A549 (cell line): ENCODE results near the gene ARHGEF1. TPM values are rescaled to one million over a fixed set of nuclear protein-coding genes. Genes with fewer than 3 reads are reported as not detected.

Experiments used
- ATAC-seq, 2 experiments: fragments of 200-7000 bp in 1 of 2; fragments of >200 bp in 1 of 2; cut with Nextera tagmentation in 1 of 2; cut with Tn5 transposase in 1 of 2; 3 replicates each; pipeline versions ENCODE4 v1.8.0 to v1.9.1; 2018 to 2020; ENCODE audit warnings: mild to moderate bottlenecking in 1 of 2, moderate library complexity in 1 of 2
- CTCF ChIA-PET: fragments of 300-600 bp; sonication (Branson Sonifier 250); formaldehyde crosslinking; extraction: SDS; loops from one replicate; lab custom pipeline; 2021; ENCODE audit warnings: antibody characterized with exemption, inconsistent platforms; lab: Yijun Ruan, JAX
- POLR2A ChIA-PET: fragments of 350-600 bp; formaldehyde crosslinking; extraction: SDS; loops from one replicate; lab custom pipeline; 2021; ENCODE audit warnings: antibody characterized with exemption, inconsistent platforms; lab: Yijun Ruan, JAX
- DNase-seq, 2 experiments: peaks; one replicate each; pipeline versions ENCODE4 v3.0.0 to v3.0.0-alpha.2; 2011 to 2016; ENCODE audit warnings: low read depth in 1 of 2, low spot score in 1 of 2
- FAIRE-seq: peaks from 2 replicates; lab custom pipeline; 2011; peaks lifted over from hg19 to GRCh38; lab: Jason Lieb, UNC
- H3K27ac ChIP-seq, 2 experiments: fragments of >200 bp; sonication (Bioruptor Twin); formaldehyde crosslinking; 3 replicates each; pipeline ENCODE4 v1.5.1; 2016 to 2017
- H3K4me1 ChIP-seq: fragments of >200 bp; sonication (Bioruptor Twin); formaldehyde crosslinking; 3 replicates; pipeline ENCODE4 v1.6.1; 2016
- H3K4me2 ChIP-seq: fragments of >200 bp; sonication (Bioruptor Twin); formaldehyde crosslinking; 3 replicates; pipeline ENCODE4 v1.6.1; 2016
- H3K4me3 ChIP-seq: fragments of >200 bp; sonication (Bioruptor Twin); formaldehyde crosslinking; 3 replicates; pipeline ENCODE4 v1.5.1; 2016
- H3K9me3 ChIP-seq: fragments of >200 bp; sonication (Bioruptor Twin); formaldehyde crosslinking; 3 replicates; pipeline ENCODE4 v1.6.1; 2016
- BCL3 ChIP-seq: fragments of >200 bp; sonication (Bioruptor Twin); formaldehyde crosslinking; IDR thresholded peaks from 3 replicates; pipeline ENCODE4 v1.6.1; 2016
- CBX8 ChIP-seq: fragments of 200-600 bp; sonication (generic); IDR thresholded peaks from 2 replicates; pipeline ENCODE4 v1.6.1; 2016
- CHD2 ChIP-seq: fragments of 150-350 bp; IDR thresholded peaks from 2 replicates; pipeline ENCODE4 v1.6.1; 2014; ENCODE audit warnings: low read length; ENCODE audit not compliant: partially characterized antibody
- E2F6 ChIP-seq: IDR thresholded peaks from 2 replicates; pipeline ENCODE4 v1.6.1; 2012; ENCODE audit warnings: low read depth, borderline replicate concordance
- EP300 ChIP-seq, 2 experiments: fragments of >200 bp; sonication (Bioruptor Twin); formaldehyde crosslinking; IDR thresholded peaks; 2 replicates in 1 of 2; 3 replicates in 1 of 2; pipeline ENCODE4 v1.6.1; 2016 to 2017
- ESRRA ChIP-seq: fragments of 150-350 bp; IDR thresholded peaks from 2 replicates; pipeline ENCODE4 v1.6.1; 2014; ENCODE audit warnings: mild to moderate bottlenecking, low read length, borderline replicate concordance
- FOSL2 ChIP-seq, 2 experiments: fragments of 450-650 bp in 1 of 2; fragments of >200 bp in 1 of 2; sonication (Bioruptor Twin) in 1 of 2; formaldehyde crosslinking; IDR thresholded peaks; 2 replicates each; pipeline versions ENCODE4 v1.5.0 to v1.6.1; 2016 to 2020; ENCODE audit warnings: mild to moderate bottlenecking in 1 of 2, moderate library complexity in 1 of 2
- GATA3 ChIP-seq: IDR thresholded peaks from 2 replicates; pipeline ENCODE4 v1.6.1; 2012; ENCODE audit warnings: borderline replicate concordance
- HOXA7 ChIP-seq: fragments of 250-450 bp; sonication (Bioruptor Pico); IDR thresholded peaks from 2 replicates; pipeline ENCODE4 v1.5.0; 2020; ENCODE audit warnings: mild to moderate bottlenecking, moderate library complexity
- HOXB5 ChIP-seq: fragments of 250-450 bp; sonication (Bioruptor Pico); IDR thresholded peaks from 2 replicates; pipeline ENCODE4 v1.5.0; 2020; ENCODE audit warnings: mild to moderate bottlenecking, moderate library complexity
- JUN ChIP-seq, 2 experiments: fragments of >200 bp; sonication (Bioruptor Twin); formaldehyde crosslinking; IDR thresholded peaks; 2 replicates in 1 of 2; 3 replicates in 1 of 2; pipeline ENCODE4 v1.6.1; 2016 to 2017
- KDM1A ChIP-seq: fragments of 200-600 bp; sonication (generic); IDR thresholded peaks from 2 replicates; pipeline ENCODE4 v1.6.1; 2016; ENCODE audit warnings: low read depth, mild to moderate bottlenecking
- MYC ChIP-seq: IDR thresholded peaks from 2 replicates; pipeline ENCODE4 v1.6.1; 2012; ENCODE audit warnings: mild to moderate bottlenecking, inconsistent platforms, low read length, improper control_type of control experiment, borderline replicate concordance
- NPAS2 ChIP-seq: fragments of 250-450 bp; sonication (Bioruptor Pico); IDR thresholded peaks from 2 replicates; pipeline ENCODE4 v1.8.0; 2022; ENCODE audit warnings: mild to moderate bottlenecking, moderate library complexity, borderline replicate concordance
- NR3C1 ChIP-seq: fragments of >200 bp; sonication (Bioruptor Twin); formaldehyde crosslinking; IDR thresholded peaks from 3 replicates; pipeline ENCODE4 v1.6.1; 2017
- PBX3 ChIP-seq: IDR thresholded peaks from 2 replicates; pipeline ENCODE4 v1.6.1; 2012
- PHF8 ChIP-seq: fragments of 200-600 bp; sonication (generic); IDR thresholded peaks from 2 replicates; pipeline ENCODE4 v1.6.1; 2016; ENCODE audit warnings: low read depth, mild to moderate bottlenecking, antibody characterized with exemption, moderate library complexity, borderline replicate concordance
- RAD21 ChIP-seq, 2 experiments: fragments of >200 bp in 1 of 2; sonication (Bioruptor Twin) in 1 of 2; formaldehyde crosslinking in 1 of 2; IDR thresholded peaks in 1 of 2; conservative IDR thresholded peaks in 1 of 2; 2 replicates in 1 of 2; 3 replicates in 1 of 2; pipeline ENCODE4 v1.6.1; 2012 to 2018; ENCODE audit warnings: inconsistent platforms in 1 of 2
- RARB ChIP-seq: fragments of 250-450 bp; sonication (Bioruptor Pico); IDR thresholded peaks from 2 replicates; pipeline ENCODE4 v1.8.0; 2021; ENCODE audit warnings: mild to moderate bottlenecking, moderate library complexity
- REST ChIP-seq: fragments of 200-600 bp; sonication (generic); IDR thresholded peaks from 2 replicates; pipeline ENCODE4 v1.6.1; 2016; ENCODE audit warnings: antibody characterized with exemption, mild to moderate bottlenecking, moderate library complexity
- RFX5 ChIP-seq: fragments of 450-650 bp; IDR thresholded peaks from 2 replicates; pipeline ENCODE4 v1.7.1; 2014; ENCODE audit warnings: antibody characterized with exemption, mild to moderate bottlenecking, moderate library complexity
- RNF2 ChIP-seq: fragments of 200-600 bp; sonication (generic); IDR thresholded peaks from 2 replicates; pipeline ENCODE4 v1.6.1; 2016; ENCODE audit warnings: low read depth, mild to moderate bottlenecking, antibody characterized with exemption, moderate library complexity, borderline replicate concordance
- SREBF2 ChIP-seq: fragments of 450-650 bp; IDR thresholded peaks from 2 replicates; pipeline ENCODE4 v1.6.1; 2014; ENCODE audit warnings: mild to moderate bottlenecking, moderate library complexity
- TFCP2L1 ChIP-seq: fragments of 250-450 bp; sonication (Bioruptor Pico); IDR thresholded peaks from 2 replicates; pipeline ENCODE4 v1.5.0; 2021; ENCODE audit warnings: mild to moderate bottlenecking
- ZNF302 ChIP-seq: fragments of 250-450 bp; sonication (Bioruptor Pico); IDR thresholded peaks from 2 replicates; pipeline ENCODE4 v1.9.0; 2021; ENCODE audit warnings: inconsistent platforms, mild to moderate bottlenecking, moderate library complexity
- ZSCAN20 ChIP-seq: fragments of 250-450 bp; sonication (Bioruptor Pico); IDR thresholded peaks from 2 replicates; pipeline ENCODE4 v1.8.0; 2022; ENCODE audit warnings: mild to moderate bottlenecking, moderate library complexity
- WGBS: methylation state at CpG from one replicate; pipeline ENCODE4 v1.1.6; 2017; ENCODE audit errors: missing lambda C conversion rate; 5-methylcytosine and 5-hydroxymethylcytosine counted together
- polyA plus RNA-seq, 4 experiments: library from polyadenylated mRNA; depleted of rRNA in 3 of 4; stranded (reverse); fragments of >200 nt; fragmentation: RNase III in 1 of 4; extraction: RNeasy Plus Mini Kit Qiagen cat#74134 plus additional on column Dnase treatment in 1 of 4; gene quantifications; 2 replicates in 3 of 4; 3 replicates in 1 of 4; pipeline ENCODE4 v1.2.3, GENCODE V29; 2011 to 2017
- TF ChIP-seq, protein P1 (sequence below): fragments of >200 bp; sonication (Bioruptor Twin); formaldehyde crosslinking; IDR thresholded peaks from 2 replicates; pipeline ENCODE4 v1.6.1; 2016
- TF ChIP-seq, protein P2 (sequence below): fragments of 250-450 bp; sonication (Bioruptor Pico); IDR thresholded peaks from 2 replicates; pipeline ENCODE4 v1.5.0; 2020; ENCODE audit warnings: low read depth, mild to moderate bottlenecking, moderate library complexity

The ARHGEF1 gene
- polyA plus RNA-seq, 2 of the 4 experiments (the other 2 are of a cell fraction) = 38.0 to 84.2 TPM

DNA sequence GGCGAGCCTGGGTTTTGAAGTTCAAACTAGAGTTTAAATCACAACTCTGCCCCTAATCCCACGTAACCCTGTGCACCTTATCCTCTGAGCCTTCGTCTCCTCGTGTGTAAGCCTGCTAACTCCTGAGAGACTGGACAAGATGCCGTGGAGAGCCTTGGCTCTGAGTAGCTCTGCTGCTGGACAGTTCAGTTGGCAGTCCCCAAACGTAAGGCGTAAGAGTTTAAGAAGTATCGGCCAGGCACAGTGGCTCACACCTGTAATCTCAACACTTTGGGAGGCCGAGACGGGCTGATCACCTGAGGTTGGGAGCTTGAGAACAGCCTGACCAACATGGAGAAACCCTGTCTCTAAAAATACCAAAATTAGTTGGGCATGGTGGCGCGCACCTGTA lies 10.6 kb upstream of the ARHGEF1 start (continued):
- 0 out of 2 replicates have a peak, but pooled peaks have one; percentile 19 for TF ChIP-seq ZSCAN20
- TF ChIP-seq TFCP2L1 (CRISPR knock-in tag) = peak; percentile 43; the same call in 1 of the 2 replicates
- peak; percentile 22; the same call in 1 of the 2 replicates for TF ChIP-seq HOXA7 (CRISPR knock-in tag)
- no peak for TF ChIP-seq MYC
- TF ChIP-seq ESRRA = no peak
- peak in 1 of 2 experiments; percentile 10; a peak in 2 of 5 replicates for TF ChIP-seq JUN (IDR thresholded peaks at IDR 0.05)
- TF ChIP-seq GATA3 = 0 out of 2 replicates have a peak, but pooled peaks have one; percentile 5
- peak; percentile 16; the same call in 1 of the 2 replicates for TF ChIP-seq NPAS2 (CRISPR knock-in tag)
- TF ChIP-seq BCL3 = no peak
- TF ChIP-seq CHD2 = no peak

GRCh38 chr19:41872775-41873647 lies 10.0 kb upstream of the ARHGEF1 start:
- peak; percentile 90 to 94 for DNase-seq
- ChIA-PET POLR2A (interaction anchor here (0.5 to 5.0 kb wide), 13 partner anchors 9 to 1131 kb away, joined by 3 to 102 read pairs (median 5); partner anchors contain the start of genes ARHGEF1, ERFL, RABAC1 and RPS19), CTCF (interaction anchor here (0.7 to 8.4 kb wide), 28 partner anchors 9 to 373 kb away, joined by 3 to 87 read pairs (median 8); partner anchors contain the start of genes ARHGEF1, ERFL, RABAC1 and RPS19)
- H3K4me2 ChIP-seq = no peak overlapping the region
- peak; percentile 94 for FAIRE-seq
- no peak overlapping the region for H3K27ac ChIP-seq
- H3K4me3 ChIP-seq = no peak overlapping the region
- 50% methylated on average over 18 of the region's 18 CpGs for WGBS
- no peaks in the 10 kb centered on the region for H3K9me3 ChIP-seq
- H3K4me1 ChIP-seq = peaks cover 35% of the 10 kb centered on the region
- ATAC-seq = peak; percentile 63 to 79
- TF ChIP-seq RFX5 (no peak), SREBF2 (no peak), HOXB5 (CRISPR knock-in tag) (no peak), REST (no peak; the same call in 1 of the 2 replicates), E2F6 (peak; percentile 31; the same call in 1 of the 2 replicates), ZSCAN20 (no peak), PHF8 (no peak), RNF2 (no peak), RAD21 (conservative IDR thresholded peaks at IDR 0.05 in 1 of 2, IDR thresholded peaks at IDR 0.05 in 1 of 2) (peak; percentile 87), NR3C1 (no peak), KDM1A (no peak), CBX8 (no peak), RARB (CRISPR knock-in tag) (peak; percentile 97), FOSL2 (IDR thresholded peaks at IDR 0.05) (no peak), FOSL2 (CRISPR knock-in tag; IDR thresholded peaks at IDR 0.05) (peak; percentile 32), HOXA7 (CRISPR knock-in tag) (peak; percentile 99), EP300 (IDR thresholded peaks at IDR 0.05) (no peak), PBX3 (no peak; the same call in none of the 2 replicates), ZNF302 (CRISPR knock-in tag) (no peak), GATA3 (peak; percentile 69)
- TF ChIP-seq, protein P1, sequence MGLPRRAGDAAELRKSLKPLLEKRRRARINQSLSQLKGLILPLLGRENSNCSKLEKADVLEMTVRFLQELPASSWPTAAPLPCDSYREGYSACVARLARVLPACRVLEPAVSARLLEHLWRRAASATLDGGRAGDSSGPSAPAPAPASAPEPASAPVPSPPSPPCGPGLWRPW = no peak
- TF ChIP-seq, protein P2, sequence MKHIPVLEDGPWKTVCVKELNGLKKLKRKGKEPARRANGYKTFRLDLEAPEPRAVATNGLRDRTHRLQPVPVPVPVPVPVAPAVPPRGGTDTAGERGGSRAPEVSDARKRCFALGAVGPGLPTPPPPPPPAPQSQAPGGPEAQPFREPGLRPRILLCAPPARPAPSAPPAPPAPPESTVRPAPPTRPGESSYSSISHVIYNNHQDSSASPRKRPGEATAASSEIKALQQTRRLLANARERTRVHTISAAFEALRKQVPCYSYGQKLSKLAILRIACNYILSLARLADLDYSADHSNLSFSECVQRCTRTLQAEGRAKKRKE (CRISPR knock-in tag) = peak; percentile 70; the same call in 1 of the 2 replicates
